ENCODE measurements around the gene STK11IP. TPM values are rescaled to one million over a fixed set of nuclear protein-coding genes. Genes with fewer than 3 reads are reported as not detected.
A peak's percentile ranks its signal among the peaks of the same experiment; 100 is the strongest.

The STK11IP gene
- total and polyA plus RNA-seq, 8 donors = 24.5 to 36.6 (median 29.2) TPM

- Histone ChIP-seq H3K4me3 (no peak overlapping the region), H3K27ac (no peak overlapping the region), H3K36me3 (no peaks in the 10 kb centered on the region), H3K27me3 (peaks cover 0 to under 1% of the 10 kb centered on the region in 2 donors), H3K9me3 (peaks cover 0 to 16% of the 10 kb centered on the region in 2 donors), H3K4me1 (no peaks in the 10 kb centered on the region)
- no peak for TF ChIP-seq CTCF (IDR thresholded peaks at IDR 0.05)
- ATAC-seq = no peak
- peak in 2 of 4 donors; percentile 46 to 53 for DNase-seq
- intact Hi-C loops (cut with DNase I) = no loop called here
Observed at GRCh38 chr2:219664944-219665343, 67.3 kb downstream of the STK11IP start.

GRCh38 chr2:219665926-219666325 lies 68.3 kb downstream of the STK11IP start:
- H3K36me3 ChIP-seq = no peaks in the 10 kb centered on the region
- no peak overlapping the region for H3K27ac ChIP-seq
- intact Hi-C loops (cut with DNase I) = no loop called here
- no peaks in the 10 kb centered on the region for H3K4me1 ChIP-seq
- DNase-seq = no peak
- TF ChIP-seq CTCF (IDR thresholded peaks at IDR 0.05) = no peak
- no peak for ATAC-seq
- no peaks in the 10 kb centered on the region for H3K27me3 ChIP-seq
- no peak overlapping the region for H3K4me3 ChIP-seq
- peaks cover 0 to 9% of the 10 kb centered on the region in 2 donors for H3K9me3 ChIP-seq

Small RNA genes within 50 kb of the gene (microRNA-seq; reads per million reads assigned to microRNA genes)
- 0 to 0.34 reads per million in 2 donors for gene MIR3132

Other genes starting within 250 kb of the STK11IP start
- 10 to 100 TPM; 41.6 to 62.9 TPM for gene DNPEP, start 209.9 kb upstream of the STK11IP start, total RNA-seq
- gene DNPEP, start 209.9 kb upstream of the STK11IP start, polyA plus RNA-seq (ENCODE audit: insufficient read length in 6 of 6) = 10 to 100 TPM; 60.6 to 86.4 (median 72.9) TPM
- gene DES, start 179.5 kb upstream of the STK11IP start, total RNA-seq = 100 to 1,000 TPM in 1 of 2 donors, 10 to 100 TPM in 1; 32.0 to 101 TPM
- 10 to 100 TPM in 5 of 6 donors, 1 to 10 TPM in 1; 8.7 to 31.3 (median 23.8) TPM for gene DES, start 179.5 kb upstream of the STK11IP start, polyA plus RNA-seq (ENCODE audit: insufficient read length in 6 of 6)
- gene SPEG, start 163.0 kb upstream of the STK11IP start, total RNA-seq = 10 to 100 TPM in 1 of 2 donors, 1 to 10 TPM in 1; 7.3 to 11.7 TPM
- gene SPEG, start 163.0 kb upstream of the STK11IP start, polyA plus RNA-seq (ENCODE audit: insufficient read length in 6 of 6) = 10 to 100 TPM; 21.5 to 34.2 (median 29.1) TPM
- 10 to 100 TPM; 43.7 to 50.1 TPM for gene GMPPA, start 99.0 kb upstream of the STK11IP start, total RNA-seq
- gene GMPPA, start 99.0 kb upstream of the STK11IP start, polyA plus RNA-seq (ENCODE audit: insufficient read length in 6 of 6) = 10 to 100 TPM; 20.6 to 34.7 (median 24.0) TPM
- not detected for gene ASIC4, start 83.4 kb upstream of the STK11IP start, total RNA-seq
- gene ASIC4, start 83.4 kb upstream of the STK11IP start, polyA plus RNA-seq (ENCODE audit: insufficient read length in 6 of 6) = under 1 TPM; 0.07 to 0.37 (median 0.20) TPM
- 100 to 1,000 TPM in 1 of 2 donors, 10 to 100 TPM in 1; 61.6 to 114 TPM for gene CHPF, start 54.0 kb upstream of the STK11IP start, total RNA-seq
- gene CHPF, start 54.0 kb upstream of the STK11IP start, polyA plus RNA-seq (ENCODE audit: insufficient read length in 6 of 6) = 10 to 100 TPM; 18.8 to 34.9 (median 24.1) TPM
- 1 to 10 TPM; 2.9 to 3.5 TPM for gene TMEM198, start 53.8 kb upstream of the STK11IP start, total RNA-seq
- 1 to 10 TPM; 2.4 to 4.2 (median 3.4) TPM for gene TMEM198, start 53.8 kb upstream of the STK11IP start, polyA plus RNA-seq (ENCODE audit: insufficient read length in 6 of 6)
- gene OBSL1, start 26.3 kb upstream of the STK11IP start, total RNA-seq = 10 to 100 TPM; 43.4 to 65.0 TPM
- 100 to 1,000 TPM; 123 to 143 (median 135) TPM for gene OBSL1, start 26.3 kb upstream of the STK11IP start, polyA plus RNA-seq (ENCODE audit: insufficient read length in 6 of 6)
- gene INHA, start 25.5 kb upstream of the STK11IP start, total RNA-seq = under 1 TPM; 0.37 to 0.44 TPM
- gene INHA, start 25.5 kb upstream of the STK11IP start, polyA plus RNA-seq (ENCODE audit: insufficient read length in 6 of 6) = 1 to 10 TPM in 4 of 6 donors, under 1 TPM in 2; 0.43 to 1.9 (median 1.1) TPM
- gene SLC4A3, start 29.8 kb downstream of the STK11IP start, total RNA-seq = 1 to 10 TPM; 2.9 to 5.7 TPM
- gene SLC4A3, start 29.8 kb downstream of the STK11IP start, polyA plus RNA-seq (ENCODE audit: insufficient read length in 6 of 6) = 10 to 100 TPM in 4 of 6 donors, 1 to 10 TPM in 2; 8.8 to 13.3 (median 10.6) TPM

Data from left lung (tissue), 10 donors.